ENCODE results near the gene BOC. TPM values are rescaled to one million over a fixed set of nuclear protein-coding genes. Genes with fewer than 3 reads are reported as not detected.

Gene BOC
- total RNA-seq, 1 experiment from 2014 or later: 3.5 TPM

GRCh38 chr3:113295463-113295862, 84.1 kb downstream of the BOC start:
- Histone ChIP-seq H3K9me3 (ENCODE audit: control insufficient read depth, low read depth, low read length) (no peaks in the 10 kb centered on the region), H2BK12ac (ENCODE audit: insufficient read length, low read depth, low read length) (no peak overlapping the region), H3K4me1 (ENCODE audit: insufficient read depth, low read length) (peaks cover 5% of the 10 kb centered on the region; the same call in 1 of the 2 replicates), H4K20me1 (ENCODE audit: control insufficient read depth, insufficient read depth, insufficient read length) (no peaks in the 10 kb centered on the region), H2BK20ac (ENCODE audit: low read depth, low read length, poor library complexity, severe bottlenecking) (no peak overlapping the region), H2BK120ac (ENCODE audit: low read depth, low read length, poor library complexity, severe bottlenecking) (no peak overlapping the region), H3K56ac (ENCODE audit: insufficient read length, low read depth, low read length) (no peak overlapping the region), H3K14ac (ENCODE audit: insufficient read depth, low read length) (no peak overlapping the region), H2BK5ac (ENCODE audit: insufficient read length, low read length) (no peak overlapping the region), H3K9ac (ENCODE audit: extremely low read depth, insufficient read length, low read length) (no peak overlapping the region), H2AFZ (ENCODE audit: low read length) (no peak overlapping the region), H3K23me2 (ENCODE audit: insufficient read length, low read depth, low read length, poor library complexity, severe bottlenecking) (no peaks in the 10 kb centered on the region), H3T11ph (ENCODE audit: low read length) (no peak overlapping the region), H2AK5ac (ENCODE audit: insufficient read length, low read length) (no peak overlapping the region), H3K79me1 (ENCODE audit: insufficient read depth, low read depth, low read length, poor library complexity, severe bottlenecking) (no peaks in the 10 kb centered on the region), H3K18ac (ENCODE audit: insufficient read length, low read depth, low read length) (no peak overlapping the region), H2BK15ac (ENCODE audit: low read depth, low read length) (no peak overlapping the region), H3K27ac (ENCODE audit: insufficient read length, low read depth, low read length) (no peak overlapping the region), H4K91ac (ENCODE audit: insufficient read length, low read depth, low read length) (no peak overlapping the region), H4K5ac (ENCODE audit: insufficient read length, low read depth, low read length) (no peak overlapping the region), H3K4me2 (ENCODE audit: insufficient read depth, insufficient read length, low read length) (no peak overlapping the region), H3K27me3 (ENCODE audit: insufficient read depth, low read length) (no peaks in the 10 kb centered on the region), H3K79me2 (ENCODE audit: insufficient read depth, low read length) (no peaks in the 10 kb centered on the region), H3K4ac (ENCODE audit: low read depth, low read length) (no peak overlapping the region), H3K23ac (ENCODE audit: insufficient read length, low read depth, low read length) (no peak overlapping the region), H4K8ac (replicated peaks; ENCODE audit: insufficient read length, low read depth, low read length) (no peak overlapping the region)
- no peak for TF ChIP-seq CTCF (conservative IDR thresholded peaks at IDR 0.05)
- H3K36me3 Mint-ChIP-seq (ENCODE audit: insufficient read depth in 1 of 3, low read depth in 3 of 3): no peaks in the 10 kb centered on the region; a peak in 1 of 7 replicates
- no peak overlapping the region for H3K27ac Mint-ChIP-seq
- DNase-seq: no peak
- no peak overlapping the region for H3K4me3 Mint-ChIP-seq
- no peaks in the 10 kb centered on the region for H3K27me3 Mint-ChIP-seq (ENCODE audit: low read depth)
- H3K9me3 Mint-ChIP-seq: no peaks in the 10 kb centered on the region
- peaks cover 13 to 18% of the 10 kb centered on the region in 2 experiments for H3K4me1 Mint-ChIP-seq
